Neural cell (in vitro differentiated cells): ENCODE results near the gene PHYHIPL. TPM values are rescaled to one million over a fixed set of nuclear protein-coding genes. Genes with fewer than 3 reads are reported as not detected.
A peak's percentile ranks its signal among the peaks of the same experiment; 100 is the strongest.

Experiments
- H2AFZ ChIP-seq: fragments of 200-600, 300-800 bp; sonication (generic), shearing (Covaris generic); 2 replicates; pipeline ENCODE4 v1.6.0; 2014; ENCODE audit warnings: low read depth, mild to moderate bottlenecking, antibody characterized with exemption, low read length, moderate library complexity
- H3F3A ChIP-seq: fragments of 200-600 bp; shearing (Covaris generic); 2 replicates; pipeline ENCODE4 v1.6.1; 2016; ENCODE audit warnings: mild to moderate bottlenecking, moderate library complexity, mixed read lengths, antibody characterized with exemption, low read length; ENCODE audit not compliant: insufficient read depth, poor library complexity, severe bottlenecking
- H3K27ac ChIP-seq: fragments of 200-600, 300-800 bp; sonication (generic), shearing (Covaris generic); 2 replicates; pipeline ENCODE4 v1.5.1; 2014; ENCODE audit warnings: mild to moderate bottlenecking, low read length, moderate library complexity
- H3K27me3 ChIP-seq: fragments of 300-800, 200-600 bp; sonication (generic), shearing (Covaris generic); 2 replicates; pipeline ENCODE4 v1.6.0; 2014; ENCODE audit warnings: mild to moderate bottlenecking, low read depth, low read length, moderate library complexity; ENCODE audit not compliant: insufficient read depth
- H3K36me3 ChIP-seq: fragments of 300-800, 200-600 bp; sonication (generic), shearing (Covaris generic); 2 replicates; pipeline ENCODE4 v1.5.1; 2014; ENCODE audit warnings: mild to moderate bottlenecking, antibody characterized with exemption, low read length, moderate library complexity; ENCODE audit not compliant: insufficient read depth
- H3K4me2 ChIP-seq: fragments of 300-800, 200-600 bp; sonication (generic), shearing (Covaris generic); 2 replicates; pipeline ENCODE4 v1.6.0; 2014; ENCODE audit warnings: mild to moderate bottlenecking, low read length
- H3K4me3 ChIP-seq: fragments of 300-800, 200-600 bp; sonication (generic), shearing (Covaris generic); 2 replicates; pipeline ENCODE4 v1.5.1; 2014; ENCODE audit warnings: mild to moderate bottlenecking, low read length, moderate library complexity
- H3K79me2 ChIP-seq: fragments of 200-600 bp; shearing (Covaris generic); replicated peaks from 2 replicates; pipeline ENCODE4 v1.6.0; 2014; ENCODE audit warnings: mild to moderate bottlenecking, low read length, moderate library complexity; ENCODE audit not compliant: insufficient read depth
- H3K9ac ChIP-seq: fragments of 300-800, 200-600 bp; sonication (generic), shearing (Covaris generic); 2 replicates; pipeline ENCODE4 v1.6.1; 2016; ENCODE audit warnings: mild to moderate bottlenecking, low read length, mixed read lengths
- H3K9me2 ChIP-seq: fragments of 200-600 bp; shearing (Covaris generic); 2 replicates; pipeline ENCODE4 v1.6.1; 2016; ENCODE audit warnings: mild to moderate bottlenecking, low read length, mixed read lengths; ENCODE audit not compliant: insufficient read depth
- H3K9me3 ChIP-seq: fragments of 200-600, 300-800 bp; sonication (generic), shearing (Covaris generic); 2 replicates; pipeline ENCODE4 v1.6.1; 2016; ENCODE audit warnings: mild to moderate bottlenecking, mixed run types, low read length, moderate library complexity, mixed read lengths
- H4K20me1 ChIP-seq: fragments of 200-600 bp; shearing (Covaris generic); 2 replicates; pipeline ENCODE4 v1.6.1; 2016; ENCODE audit warnings: mild to moderate bottlenecking, mixed run types; ENCODE audit not compliant: insufficient read depth
- EP300 ChIP-seq: fragments of 450-650 bp; conservative IDR thresholded peaks from 2 replicates; pipeline ENCODE4 v1.6.1; 2014; ENCODE audit warnings: antibody characterized with exemption, mild to moderate bottlenecking, moderate library complexity; ENCODE audit not compliant: poor library complexity, severe bottlenecking
- EZH2 ChIP-seq: fragments of 200-600, 300-800 bp; shearing (Covaris generic), sonication (generic); IDR thresholded peaks from 2 replicates; pipeline ENCODE4 v1.6.1; 2014; ENCODE audit warnings: antibody characterized with exemption, low read length, borderline replicate concordance, mild to moderate bottlenecking; ENCODE audit not compliant: insufficient read depth, poor library complexity, severe bottlenecking
- MXI1 ChIP-seq: fragments of 450-650 bp; conservative IDR thresholded peaks from 2 replicates; pipeline ENCODE4 v1.6.1; 2014; ENCODE audit warnings: antibody characterized with exemption, mild to moderate bottlenecking; ENCODE audit not compliant: poor library complexity, severe bottlenecking
- POLR2AphosphoS5 ChIP-seq: IDR thresholded peaks from 2 replicates; pipeline ENCODE4 v1.6.1; 2012
- RAD21 ChIP-seq: fragments of 450-650 bp; conservative IDR thresholded peaks from 2 replicates; pipeline ENCODE4 v1.6.1; 2014; ENCODE audit warnings: antibody characterized with exemption, mild to moderate bottlenecking, moderate library complexity
- SMC3 ChIP-seq: fragments of 450-650 bp; conservative IDR thresholded peaks from 2 replicates; pipeline ENCODE4 v1.6.1; 2014; ENCODE audit warnings: antibody characterized with exemption, mild to moderate bottlenecking, moderate library complexity; ENCODE audit not compliant: poor library complexity
- TAF1 ChIP-seq: IDR thresholded peaks from 2 replicates; pipeline ENCODE4 v1.6.1; 2012; ENCODE audit warnings: low read depth
- polyA plus RNA-seq: library from polyadenylated mRNA; depleted of rRNA; stranded (reverse); fragments of >200 nt; gene quantifications from 2 replicates; pipeline ENCODE4 v1.2.3, GENCODE V29; 2014
- TF ChIP-seq, protein P1 (sequence below): fragments of 450-650 bp; IDR thresholded peaks from 2 replicates; pipeline ENCODE4 v1.5.1; 2014; ENCODE audit warnings: antibody characterized with exemption, mild to moderate bottlenecking, moderate library complexity; ENCODE audit not compliant: poor library complexity, severe bottlenecking
- TF ChIP-seq, protein P2 (sequence below): IDR thresholded peaks from 2 replicates; pipeline ENCODE4 v1.6.1; 2012; ENCODE audit warnings: borderline replicate concordance

The PHYHIPL gene
- polyA plus RNA-seq, 1 donor from 2014 or later: 33.9 TPM

DNA sequence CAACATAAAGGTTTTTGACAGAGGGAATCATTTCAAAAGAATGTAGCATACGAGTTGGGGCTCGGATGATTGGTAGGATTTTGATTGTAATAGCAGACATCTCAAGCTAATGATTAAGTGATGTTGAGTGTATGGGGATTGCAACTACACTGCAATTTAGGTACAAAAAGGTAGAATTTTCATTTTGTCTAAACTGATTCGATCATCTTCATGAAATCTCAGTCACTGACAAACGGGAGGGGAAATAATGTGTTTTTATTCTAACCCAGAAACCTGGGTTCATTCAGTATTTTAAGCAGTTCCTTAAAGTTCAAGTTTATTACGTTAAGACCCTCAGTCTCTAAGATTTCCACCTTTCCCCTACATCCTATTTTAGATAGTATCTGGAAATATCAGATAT is 3.9 kb upstream of the PHYHIPL start:
- peaks cover 6% of the 10 kb centered on the region for H3F3A ChIP-seq
- H4K20me1 ChIP-seq: no peaks in the 10 kb centered on the region
- no peaks in the 10 kb centered on the region for H3K9me2 ChIP-seq
- H3K36me3 ChIP-seq: no peaks in the 10 kb centered on the region
- TF ChIP-seq EP300 (no peak), MXI1 (no peak), EZH2 (no peak), TAF1 (no peak), RAD21 (no peak), SMC3 (no peak), POLR2AphosphoS5 (no peak)
- TF ChIP-seq, protein P1, sequence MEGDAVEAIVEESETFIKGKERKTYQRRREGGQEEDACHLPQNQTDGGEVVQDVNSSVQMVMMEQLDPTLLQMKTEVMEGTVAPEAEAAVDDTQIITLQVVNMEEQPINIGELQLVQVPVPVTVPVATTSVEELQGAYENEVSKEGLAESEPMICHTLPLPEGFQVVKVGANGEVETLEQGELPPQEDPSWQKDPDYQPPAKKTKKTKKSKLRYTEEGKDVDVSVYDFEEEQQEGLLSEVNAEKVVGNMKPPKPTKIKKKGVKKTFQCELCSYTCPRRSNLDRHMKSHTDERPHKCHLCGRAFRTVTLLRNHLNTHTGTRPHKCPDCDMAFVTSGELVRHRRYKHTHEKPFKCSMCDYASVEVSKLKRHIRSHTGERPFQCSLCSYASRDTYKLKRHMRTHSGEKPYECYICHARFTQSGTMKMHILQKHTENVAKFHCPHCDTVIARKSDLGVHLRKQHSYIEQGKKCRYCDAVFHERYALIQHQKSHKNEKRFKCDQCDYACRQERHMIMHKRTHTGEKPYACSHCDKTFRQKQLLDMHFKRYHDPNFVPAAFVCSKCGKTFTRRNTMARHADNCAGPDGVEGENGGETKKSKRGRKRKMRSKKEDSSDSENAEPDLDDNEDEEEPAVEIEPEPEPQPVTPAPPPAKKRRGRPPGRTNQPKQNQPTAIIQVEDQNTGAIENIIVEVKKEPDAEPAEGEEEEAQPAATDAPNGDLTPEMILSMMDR: no peak
- TF ChIP-seq, protein P2, sequence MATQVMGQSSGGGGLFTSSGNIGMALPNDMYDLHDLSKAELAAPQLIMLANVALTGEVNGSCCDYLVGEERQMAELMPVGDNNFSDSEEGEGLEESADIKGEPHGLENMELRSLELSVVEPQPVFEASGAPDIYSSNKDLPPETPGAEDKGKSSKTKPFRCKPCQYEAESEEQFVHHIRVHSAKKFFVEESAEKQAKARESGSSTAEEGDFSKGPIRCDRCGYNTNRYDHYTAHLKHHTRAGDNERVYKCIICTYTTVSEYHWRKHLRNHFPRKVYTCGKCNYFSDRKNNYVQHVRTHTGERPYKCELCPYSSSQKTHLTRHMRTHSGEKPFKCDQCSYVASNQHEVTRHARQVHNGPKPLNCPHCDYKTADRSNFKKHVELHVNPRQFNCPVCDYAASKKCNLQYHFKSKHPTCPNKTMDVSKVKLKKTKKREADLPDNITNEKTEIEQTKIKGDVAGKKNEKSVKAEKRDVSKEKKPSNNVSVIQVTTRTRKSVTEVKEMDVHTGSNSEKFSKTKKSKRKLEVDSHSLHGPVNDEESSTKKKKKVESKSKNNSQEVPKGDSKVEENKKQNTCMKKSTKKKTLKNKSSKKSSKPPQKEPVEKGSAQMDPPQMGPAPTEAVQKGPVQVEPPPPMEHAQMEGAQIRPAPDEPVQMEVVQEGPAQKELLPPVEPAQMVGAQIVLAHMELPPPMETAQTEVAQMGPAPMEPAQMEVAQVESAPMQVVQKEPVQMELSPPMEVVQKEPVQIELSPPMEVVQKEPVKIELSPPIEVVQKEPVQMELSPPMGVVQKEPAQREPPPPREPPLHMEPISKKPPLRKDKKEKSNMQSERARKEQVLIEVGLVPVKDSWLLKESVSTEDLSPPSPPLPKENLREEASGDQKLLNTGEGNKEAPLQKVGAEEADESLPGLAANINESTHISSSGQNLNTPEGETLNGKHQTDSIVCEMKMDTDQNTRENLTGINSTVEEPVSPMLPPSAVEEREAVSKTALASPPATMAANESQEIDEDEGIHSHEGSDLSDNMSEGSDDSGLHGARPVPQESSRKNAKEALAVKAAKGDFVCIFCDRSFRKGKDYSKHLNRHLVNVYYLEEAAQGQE: no peak
- H2AFZ ChIP-seq: no peak overlapping the region
- H3K9ac ChIP-seq: no peak overlapping the region
- no peaks in the 10 kb centered on the region for H3K27me3 ChIP-seq
- H3K4me2 ChIP-seq: no peak overlapping the region
- no peak overlapping the region for H3K4me3 ChIP-seq
- H3K9me3 ChIP-seq: no peaks in the 10 kb centered on the region
- no peak overlapping the region for H3K27ac ChIP-seq
- peaks cover 33% of the 10 kb centered on the region for H3K79me2 ChIP-seq

DNA sequence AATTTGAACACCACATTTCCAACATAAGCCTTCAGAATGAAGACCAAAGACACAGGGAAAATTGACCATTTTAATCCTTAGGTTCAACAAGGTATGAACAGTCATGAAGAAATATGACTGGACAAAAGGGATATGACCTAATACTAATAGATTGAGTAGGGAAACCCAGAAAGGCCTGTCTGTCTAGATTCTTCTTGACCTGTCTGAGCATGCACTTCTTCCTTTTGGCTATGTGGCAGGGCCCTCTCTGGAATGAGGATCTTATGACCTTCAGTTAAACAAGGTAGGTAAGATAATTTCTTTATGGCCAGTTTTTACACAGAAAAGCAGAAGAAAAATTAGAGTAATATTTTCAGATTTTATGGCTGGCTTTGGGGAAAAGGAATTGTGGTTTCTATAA is 3.0 kb upstream of the PHYHIPL start:
- H4K20me1 ChIP-seq: no peaks in the 10 kb centered on the region
- H3K9me3 ChIP-seq: no peaks in the 10 kb centered on the region
- peaks cover 6% of the 10 kb centered on the region for H3F3A ChIP-seq
- peaks cover 41% of the 10 kb centered on the region for H3K79me2 ChIP-seq
- H2AFZ ChIP-seq: no peak overlapping the region
- TF ChIP-seq MXI1: no peak
- TF ChIP-seq POLR2AphosphoS5: no peak
- no peak for TF ChIP-seq SMC3
- TF ChIP-seq, protein P1: no peak
- TF ChIP-seq, protein P2: no peak
- TF ChIP-seq EZH2: no peak
- no peak for TF ChIP-seq TAF1
- TF ChIP-seq EP300: no peak
- TF ChIP-seq RAD21: no peak
- H3K4me2 ChIP-seq: no peak overlapping the region
- H3K36me3 ChIP-seq: no peaks in the 10 kb centered on the region
- peak overlapping the region; percentile 8 for H3K4me3 ChIP-seq
- H3K27ac ChIP-seq: no peak overlapping the region
- H3K9ac ChIP-seq: no peak overlapping the region
- no peaks in the 10 kb centered on the region for H3K9me2 ChIP-seq
- H3K27me3 ChIP-seq: no peaks in the 10 kb centered on the region
